GM18873 (cell line): ENCODE data around the gene CMYA5.
"Not testable (repeated sequence)": the region's sequence is repeated elsewhere in the genome, so short reads cannot be mapped to it uniquely, and the experiment has no call there.

Experiments used
- ATAC-seq: cut with Tn5 transposase; IDR thresholded peaks from one replicate; pipeline ENCODE4 v1.9.1; 2021; ENCODE audit warnings: mild to moderate bottlenecking, moderate library complexity, moderate number of reproducible peaks; ENCODE audit not compliant: unreplicated experiment, low FRiP score

The CMYA5 gene

GRCh38 chr5:79689541-79690466 lies at the start of gene CMYA5:
Gene CMYA5 (plus strand): TSS chr5:79689836. CDS start chr5:79689908, 72 bp downstream.
- ATAC-seq: no peak

GRCh38 chr5:79640571-79641055 lies 49.0 kb upstream of the CMYA5 start:
- no peak for ATAC-seq

GRCh38 chr5:79641414-79641813 lies 48.2 kb upstream of the CMYA5 start:
- no peak for ATAC-seq

DNA sequence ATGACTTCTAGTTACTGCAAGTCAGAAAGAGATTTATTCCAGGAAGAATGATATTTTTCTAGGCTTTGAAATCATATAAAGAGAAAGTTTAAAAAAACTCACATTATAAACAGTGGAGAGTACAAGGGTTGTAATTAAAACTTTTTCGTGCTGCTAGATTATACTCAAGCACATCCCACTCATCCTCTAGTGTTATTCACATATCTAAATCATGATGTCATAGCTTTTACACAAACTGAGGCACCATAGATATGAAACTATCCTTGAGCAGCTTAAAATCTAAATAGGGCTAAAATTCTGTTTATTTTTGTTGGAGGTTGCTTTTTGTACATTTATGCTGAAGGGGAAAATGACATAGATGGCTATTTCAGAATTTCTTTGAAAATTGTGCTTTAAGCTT lies 47.4 kb upstream of the CMYA5 start:
- no peak for ATAC-seq

- ATAC-seq: no peak
Observed at GRCh38 chr5:79653843-79654242, 35.8 kb upstream of the CMYA5 start.

- no peak for ATAC-seq
Observed at GRCh38 chr5:79663212-79663611, 26.4 kb upstream of the CMYA5 start.

DNA sequence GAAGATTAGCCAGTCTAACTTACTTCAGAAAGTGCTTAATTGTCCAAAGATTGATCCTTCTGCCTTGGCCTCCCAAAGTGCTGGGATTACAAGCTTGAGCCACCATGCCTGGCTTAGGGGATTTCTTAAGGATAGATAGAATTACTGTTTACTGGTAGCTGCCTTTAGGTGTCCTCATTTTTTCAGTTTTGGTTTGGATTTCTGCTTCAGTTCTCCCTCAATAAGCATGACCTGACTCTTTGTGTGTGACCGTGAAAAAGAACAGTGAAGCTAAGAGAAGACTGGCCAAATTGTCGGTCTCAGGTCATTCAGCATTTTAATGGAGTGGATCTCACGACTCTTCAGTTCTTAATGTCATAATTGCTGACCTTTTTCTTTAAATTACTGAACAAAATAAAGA lies 22.9 kb upstream of the CMYA5 start:
- no peak for ATAC-seq

DNA sequence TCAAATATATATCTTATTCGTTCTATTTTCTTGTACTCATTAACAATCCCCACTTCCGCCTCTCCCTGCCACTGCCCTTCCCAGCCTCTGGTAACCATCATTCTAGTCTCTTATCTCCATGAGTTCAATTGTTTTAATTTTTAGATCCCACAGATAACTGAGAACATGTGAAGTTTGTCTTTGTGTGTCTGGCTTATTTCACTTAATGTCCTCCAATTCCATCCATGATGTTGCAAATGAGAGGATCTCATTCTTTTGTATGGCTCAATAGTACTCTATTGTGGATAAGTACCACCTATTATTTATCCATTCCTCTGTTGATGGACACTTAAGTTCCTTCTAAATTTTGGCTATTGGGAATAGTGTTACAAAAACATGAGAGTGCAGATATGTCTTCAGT lies 17.2 kb upstream of the CMYA5 start:
- ATAC-seq: no peak

DNA sequence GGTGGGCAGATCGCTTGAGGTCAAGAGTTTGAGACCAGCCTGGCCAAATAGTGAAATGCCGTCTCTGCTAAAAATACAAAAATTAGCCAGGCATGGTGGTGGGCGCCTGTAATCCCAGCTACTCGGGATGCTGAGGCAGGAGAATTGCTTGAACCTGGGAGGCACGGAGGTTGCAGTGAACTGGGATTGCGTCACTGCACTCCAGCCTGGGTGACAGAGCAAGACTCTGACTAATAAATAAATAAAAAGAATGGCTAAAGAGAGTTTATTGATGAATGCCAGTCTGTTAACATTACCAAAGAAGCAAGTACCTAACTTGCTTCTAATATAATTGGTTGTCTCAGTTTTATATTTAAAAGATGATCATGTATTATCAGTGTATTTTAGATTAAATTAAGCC lies 13.3 kb upstream of the CMYA5 start:
- ATAC-seq: not testable (repeated sequence)

DNA sequence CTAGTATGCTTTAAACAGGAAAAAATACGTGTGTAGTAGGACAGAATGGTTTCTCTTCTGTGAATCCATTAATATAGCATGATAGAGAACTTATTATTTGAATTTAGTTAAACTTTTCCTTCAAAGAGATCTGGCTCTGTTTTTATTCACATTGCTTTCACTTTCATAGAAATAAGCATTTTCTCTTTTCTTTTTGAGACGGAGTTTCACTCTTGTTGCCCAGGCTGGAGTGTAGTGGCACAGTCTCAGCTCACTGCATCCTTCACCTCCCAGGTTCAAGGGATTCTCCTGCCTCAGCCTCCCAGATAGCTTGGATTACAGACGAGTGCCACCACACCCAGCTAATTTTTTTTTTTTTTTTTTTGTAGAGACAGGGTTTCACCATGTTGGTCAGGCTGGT lies 7.5 kb upstream of the CMYA5 start:
- ATAC-seq: not testable (repeated sequence)

DNA sequence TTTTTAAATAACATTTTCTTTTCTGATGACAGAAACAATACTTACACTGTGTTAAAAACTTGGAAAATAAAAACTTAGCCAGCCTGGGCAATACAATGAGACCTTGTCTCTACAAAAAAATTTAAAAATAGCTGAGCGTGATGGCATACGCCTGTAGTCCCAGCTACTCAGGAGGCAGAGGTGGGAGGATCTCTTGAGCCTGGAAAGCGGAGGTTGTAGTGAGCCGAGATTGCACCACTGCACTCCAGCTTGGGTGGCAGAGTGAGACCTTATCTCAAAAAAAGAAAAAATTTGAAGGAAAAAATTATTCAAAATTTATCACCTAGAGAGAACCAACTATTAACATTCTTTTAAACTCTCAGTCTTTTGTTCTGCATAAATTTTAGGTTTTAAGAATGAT lies 4.9 kb upstream of the CMYA5 start:
- no peak for ATAC-seq

DNA sequence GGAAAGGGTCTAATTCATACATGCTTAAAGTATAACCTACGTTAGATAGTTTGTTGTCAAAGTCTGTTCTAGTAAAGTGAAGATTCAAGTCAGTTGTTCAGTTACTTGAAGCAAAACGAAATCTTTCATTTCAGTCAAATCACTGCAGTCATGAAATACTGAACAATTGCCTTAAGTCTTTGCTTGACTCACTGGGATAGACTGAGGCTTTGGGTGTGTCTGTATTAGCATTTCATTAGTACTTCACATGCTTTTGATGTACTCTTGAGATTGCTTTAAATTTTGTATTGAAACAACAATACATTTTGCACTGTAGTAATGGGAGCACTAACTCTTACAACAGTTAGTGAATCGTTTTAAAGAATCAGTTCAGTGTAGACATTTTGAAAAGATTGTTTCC lies 4.0 kb upstream of the CMYA5 start:
- ATAC-seq: no peak

GRCh38 chr5:79686799-79687198 lies 2.8 kb upstream of the CMYA5 start:
- ATAC-seq: no peak

DNA sequence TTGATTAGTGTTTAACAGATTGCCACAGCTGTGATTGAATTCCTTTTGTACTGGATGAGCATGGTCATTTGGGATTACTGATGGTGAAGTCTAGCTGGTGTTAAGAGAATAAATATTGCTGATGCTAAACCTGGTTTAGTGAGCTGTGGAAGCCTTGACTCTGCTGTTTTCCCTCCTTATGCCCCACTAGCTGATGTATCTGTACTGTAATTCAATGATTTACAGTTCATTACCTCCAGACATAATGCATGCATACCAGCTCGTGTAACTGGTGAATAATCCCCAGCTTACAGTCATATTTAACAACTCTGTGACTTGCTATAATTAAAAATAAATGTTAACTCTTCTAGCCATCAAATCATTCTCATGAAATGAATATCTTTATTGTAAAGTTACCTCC lies 1.7 kb upstream of the CMYA5 start:
- ATAC-seq: no peak

- no peak for ATAC-seq
Observed at GRCh38 chr5:79691007-79691406, 1.4 kb downstream of the CMYA5 start.

DNA sequence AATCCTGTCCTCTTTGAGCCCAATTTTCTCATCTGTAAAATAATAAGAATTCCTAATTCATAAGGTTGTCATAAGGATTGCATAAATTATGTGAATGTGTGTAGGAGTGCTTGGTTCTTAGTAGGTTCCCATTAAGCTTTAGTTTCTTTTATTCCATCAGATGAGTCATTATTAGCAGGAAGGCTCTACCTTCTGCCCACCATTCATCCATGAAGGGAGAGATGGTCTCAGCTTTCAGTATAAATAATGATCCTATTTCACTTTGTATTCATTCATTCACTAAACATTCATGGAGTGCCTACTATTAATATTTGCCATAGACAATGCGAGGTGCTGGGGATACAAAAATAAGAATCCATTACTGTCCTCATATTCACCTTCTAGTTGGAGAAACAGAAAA lies 3.0 kb downstream of the CMYA5 start:
- no peak for ATAC-seq

GRCh38 chr5:79694183-79694582 lies 4.5 kb downstream of the CMYA5 start:
- ATAC-seq: no peak

DNA sequence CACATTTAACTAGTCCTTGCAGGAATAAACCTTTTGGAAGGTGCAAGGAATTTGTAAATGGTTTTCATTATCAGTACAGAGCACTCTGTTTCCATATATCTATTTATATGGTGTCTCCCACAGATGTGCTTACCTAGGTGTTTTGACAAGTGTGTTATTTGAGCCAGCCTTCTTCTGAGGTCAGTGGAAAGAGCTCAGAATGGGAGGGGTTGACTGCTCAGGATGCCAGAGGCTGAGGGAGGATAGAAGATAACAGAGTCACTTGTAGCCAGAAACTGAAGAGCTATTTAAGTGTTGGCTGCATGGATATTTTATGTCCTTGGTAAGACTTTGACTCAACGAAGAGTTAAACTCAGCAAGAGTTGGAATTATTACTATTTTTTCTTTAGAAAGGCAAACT lies 5.0 kb downstream of the CMYA5 start:
- ATAC-seq: no peak

DNA sequence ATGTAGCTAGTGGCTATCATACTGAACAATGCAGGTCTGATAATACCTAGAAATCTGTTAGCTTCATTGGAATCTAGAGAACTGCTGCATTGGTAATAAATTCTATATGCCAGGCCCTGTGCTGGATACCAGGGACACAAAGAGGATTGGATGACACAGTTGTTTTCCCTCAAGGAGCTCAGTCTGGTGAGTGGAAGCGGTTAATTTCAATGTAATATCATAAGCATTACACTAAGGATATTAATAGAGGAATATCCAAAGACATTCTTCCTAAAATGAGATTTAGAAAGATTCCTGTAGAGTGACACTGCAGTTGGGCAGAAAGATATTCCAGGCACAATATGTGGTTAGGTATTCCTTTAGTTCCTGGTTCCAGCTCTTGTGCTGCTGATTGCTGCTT lies 5.9 kb downstream of the CMYA5 start:
- no peak for ATAC-seq

- no peak for ATAC-seq
Observed at GRCh38 chr5:79697222-79698170, 7.9 kb downstream of the CMYA5 start.

- peak; percentile 79 for ATAC-seq
Observed at GRCh38 chr5:79699763-79700400, 10.2 kb downstream of the CMYA5 start.
